GM19397 (cell line): ENCODE measurements around the gene SLC2A4RG.
"Not testable (repeated sequence)": the region's sequence is repeated elsewhere in the genome, so short reads cannot be mapped to it uniquely, and the experiment has no call there.

Experiments
- ATAC-seq: cut with Tn5 transposase; IDR thresholded peaks from one replicate; pipeline ENCODE4 v1.9.1; 2021; ENCODE audit warnings: mild to moderate bottlenecking, moderate library complexity; ENCODE audit not compliant: unreplicated experiment

The SLC2A4RG gene

DNA sequence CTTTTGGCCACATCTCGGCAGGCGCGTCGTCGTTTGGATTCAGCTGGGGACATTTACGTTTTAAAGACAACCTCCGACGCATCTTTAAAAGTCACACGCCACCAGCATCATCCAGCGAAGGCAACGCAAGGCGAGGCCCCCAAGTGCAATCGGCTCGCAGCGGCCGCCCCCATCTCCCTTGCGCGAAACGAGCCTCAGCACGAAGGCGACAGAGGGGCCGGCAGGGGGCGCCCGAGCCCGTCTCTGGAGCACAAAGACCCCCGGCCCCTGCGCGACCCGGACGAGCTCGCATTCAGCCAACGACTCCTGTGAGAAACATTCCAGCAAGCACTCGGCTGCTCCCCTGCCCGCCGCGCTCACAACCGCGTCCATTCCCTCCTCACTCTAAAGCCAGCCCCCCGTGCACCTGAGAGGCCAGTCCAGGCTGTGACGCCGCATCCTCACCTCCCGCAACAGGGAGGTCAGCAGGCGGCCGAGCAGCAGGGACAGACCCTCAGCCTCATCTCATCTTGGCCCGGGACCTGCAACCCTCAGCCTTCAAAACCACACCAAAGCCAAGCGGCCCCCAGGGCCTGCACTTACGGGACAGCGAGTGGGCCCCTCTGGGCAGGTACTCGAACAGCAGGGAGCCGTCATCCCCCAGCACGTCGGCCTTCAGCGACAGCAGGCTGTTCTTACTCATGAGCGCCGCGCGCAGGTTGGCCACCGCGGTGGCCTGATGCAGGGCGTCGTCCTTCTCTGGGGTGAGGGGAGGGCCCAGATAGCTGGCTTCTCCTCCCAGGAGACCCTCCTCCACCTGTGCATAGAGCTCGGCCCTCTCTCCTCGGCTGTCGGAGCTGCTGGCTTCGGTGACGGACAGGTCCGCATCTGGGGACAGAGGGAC is 35.8 kb downstream of the SLC2A4RG start:
- no peak for ATAC-seq

DNA sequence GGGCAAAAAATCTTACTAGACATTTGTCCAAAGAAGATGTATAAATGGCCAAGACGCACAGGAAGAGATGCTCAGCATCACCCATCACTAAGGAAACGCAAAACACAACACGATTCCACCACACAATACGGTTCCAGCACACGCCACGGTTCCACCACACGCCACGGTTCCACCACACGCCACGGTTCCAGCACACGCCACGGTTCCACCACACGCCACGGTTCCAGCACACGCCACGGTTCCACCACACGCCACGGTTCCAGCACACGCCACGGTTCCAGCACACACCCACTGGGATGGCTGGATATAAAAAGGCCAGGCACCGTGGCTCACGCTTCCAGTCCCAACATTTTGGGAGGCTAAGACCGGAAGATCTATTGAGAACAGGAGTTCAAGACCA is 37.3 kb downstream of the SLC2A4RG start:
- ATAC-seq = not testable (repeated sequence)

GRCh38 chr20:63777614-63778013 is 38.0 kb downstream of the SLC2A4RG start:
- no peak for ATAC-seq

GRCh38 chr20:63778034-63778752 is 38.6 kb downstream of the SLC2A4RG start:
- no peak for ATAC-seq

DNA sequence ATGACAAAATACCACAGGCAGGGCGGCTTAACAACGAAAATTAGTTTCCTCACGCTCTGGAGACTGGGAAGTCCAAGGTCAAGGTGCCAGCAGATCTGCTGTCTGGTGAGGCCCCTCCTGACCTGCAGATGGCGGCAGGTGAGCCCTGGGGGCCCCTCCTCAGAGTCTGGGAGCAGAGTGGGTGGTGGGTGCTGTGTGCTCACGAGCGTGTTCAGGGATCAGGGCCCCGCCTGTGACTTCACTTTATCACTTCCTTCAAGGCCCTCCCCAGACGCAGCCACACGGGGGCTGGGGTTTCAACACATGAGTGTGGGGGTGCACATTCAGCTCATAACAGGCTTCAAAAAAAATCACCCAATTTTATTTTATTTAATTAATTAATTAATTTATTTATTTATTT is 39.3 kb downstream of the SLC2A4RG start:
- no peak for ATAC-seq

- no peak for ATAC-seq
These were observed 41.6 kb downstream of the SLC2A4RG start for GRCh38 chr20:63781181-63781580.

DNA sequence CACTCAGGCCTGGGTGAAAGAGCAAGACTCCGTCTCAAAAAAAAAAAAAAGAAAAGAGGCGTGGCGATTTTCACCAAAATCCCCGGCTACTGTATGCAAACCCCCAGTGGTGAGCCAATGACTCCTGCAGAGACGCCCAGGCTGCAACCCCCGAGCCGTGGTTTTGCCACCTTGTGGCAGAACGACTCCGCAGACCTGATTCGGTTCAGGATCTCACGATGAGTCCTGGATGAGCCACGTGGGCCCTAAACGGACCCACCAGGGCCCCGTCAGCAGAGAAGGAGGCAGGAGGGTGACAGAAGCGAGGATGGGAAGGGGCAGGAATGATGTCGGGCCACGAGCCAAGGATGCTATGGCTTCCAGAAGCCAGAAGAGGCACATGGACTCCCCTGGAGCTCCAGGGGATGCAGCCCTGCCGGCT is 42.5 kb downstream of the SLC2A4RG start:
- no peak for ATAC-seq

- ATAC-seq = no peak
These were observed 43.0 kb downstream of the SLC2A4RG start for GRCh38 chr20:63782521-63782971.

GRCh38 chr20:63783970-63784369 is 44.4 kb downstream of the SLC2A4RG start:
- ATAC-seq = no peak

- no peak for ATAC-seq
These were observed 46.1 kb downstream of the SLC2A4RG start for GRCh38 chr20:63785691-63786131.

DNA sequence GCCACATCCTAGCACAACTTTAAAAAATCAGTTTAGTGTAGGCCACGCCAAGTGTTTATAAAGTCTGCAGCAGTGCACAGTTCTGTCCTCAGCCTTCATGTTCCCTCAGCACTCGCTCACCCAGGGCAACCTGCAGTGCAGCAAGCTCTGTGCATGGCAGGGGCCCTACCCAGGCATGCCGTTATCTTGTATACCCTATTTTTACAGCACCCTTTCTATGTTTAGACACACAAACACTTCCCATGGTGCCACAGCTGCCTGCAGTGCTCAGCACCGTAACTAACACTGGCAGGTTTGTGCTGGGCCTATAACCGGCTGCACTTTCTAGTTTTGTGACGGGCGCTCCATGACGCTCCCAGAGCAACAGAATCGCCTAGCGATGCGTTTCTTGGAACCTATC is 47.7 kb downstream of the SLC2A4RG start:
- ATAC-seq = no peak

- no peak for ATAC-seq
These were observed 48.2 kb downstream of the SLC2A4RG start for GRCh38 chr20:63787749-63788148.

DNA sequence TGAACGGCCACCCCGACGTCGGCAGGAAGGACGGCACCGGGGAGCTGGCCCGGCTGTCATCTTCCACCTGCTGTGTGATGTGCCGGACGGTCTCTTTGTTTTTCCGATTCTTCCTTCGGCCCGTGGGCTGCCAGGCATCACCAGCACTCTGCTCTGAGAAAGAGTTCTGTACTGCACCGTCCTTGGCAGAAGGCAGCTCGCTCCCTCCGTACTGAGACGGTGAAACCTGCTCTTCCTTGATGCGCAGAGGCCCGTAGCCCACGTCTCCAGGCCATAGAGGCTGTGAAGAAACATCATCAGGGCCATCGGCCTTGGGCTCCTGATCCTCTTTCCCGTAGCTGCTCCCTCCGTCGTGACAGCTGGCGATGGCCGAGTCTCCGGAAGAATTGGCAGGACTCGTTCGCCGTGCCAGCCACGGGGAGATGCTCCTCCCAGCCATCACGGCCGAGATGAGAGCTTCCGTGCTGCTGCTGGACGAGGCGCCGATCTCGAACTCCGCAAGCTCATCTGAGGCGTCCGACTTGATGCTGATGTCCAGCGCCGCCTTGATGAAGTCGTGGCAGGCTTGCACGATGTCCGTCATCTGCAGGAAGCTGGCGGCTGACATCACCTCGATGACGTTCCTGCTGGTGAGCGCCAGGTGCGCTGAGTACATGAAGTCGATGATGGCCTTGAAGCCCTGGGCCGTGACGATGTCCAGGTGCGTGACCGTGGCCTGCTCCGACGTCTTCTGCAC is 50.4 kb downstream of the SLC2A4RG start:
- no peak for ATAC-seq

GRCh38 chr20:63790572-63791168 is 51.1 kb downstream of the SLC2A4RG start:
- ATAC-seq = no peak

DNA sequence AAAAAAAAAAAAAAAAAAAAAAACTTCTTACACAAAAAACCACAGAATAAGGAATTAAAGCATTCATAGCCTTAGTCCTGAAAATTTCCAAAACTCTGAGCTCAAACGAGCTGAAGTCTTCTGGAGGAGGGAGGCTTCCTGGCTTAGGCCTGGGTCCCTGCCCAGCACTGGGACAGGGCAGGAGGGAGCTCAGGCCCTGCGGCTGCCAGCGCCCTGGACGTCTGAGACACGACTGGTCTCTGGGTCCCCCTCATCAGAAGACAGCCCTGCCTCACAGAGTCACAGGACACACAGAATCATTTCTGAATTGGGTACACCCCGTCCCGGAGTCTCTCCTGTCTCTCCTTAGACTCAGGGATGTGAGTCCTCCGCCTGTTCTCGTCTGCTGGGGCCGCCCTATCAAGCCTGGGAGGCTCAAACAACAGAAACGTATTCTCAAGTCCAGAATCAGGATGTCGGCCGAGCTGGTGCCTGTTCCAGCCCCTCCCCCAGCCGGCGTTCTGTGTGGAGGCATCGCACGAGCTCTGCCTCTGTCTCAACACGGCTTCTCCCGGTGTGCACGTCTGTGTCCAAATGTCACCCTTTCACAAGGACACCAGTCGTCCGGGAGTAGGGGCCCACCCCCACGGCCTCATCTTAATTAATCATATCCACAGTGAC is 52.1 kb downstream of the SLC2A4RG start:
- ATAC-seq = no peak

DNA sequence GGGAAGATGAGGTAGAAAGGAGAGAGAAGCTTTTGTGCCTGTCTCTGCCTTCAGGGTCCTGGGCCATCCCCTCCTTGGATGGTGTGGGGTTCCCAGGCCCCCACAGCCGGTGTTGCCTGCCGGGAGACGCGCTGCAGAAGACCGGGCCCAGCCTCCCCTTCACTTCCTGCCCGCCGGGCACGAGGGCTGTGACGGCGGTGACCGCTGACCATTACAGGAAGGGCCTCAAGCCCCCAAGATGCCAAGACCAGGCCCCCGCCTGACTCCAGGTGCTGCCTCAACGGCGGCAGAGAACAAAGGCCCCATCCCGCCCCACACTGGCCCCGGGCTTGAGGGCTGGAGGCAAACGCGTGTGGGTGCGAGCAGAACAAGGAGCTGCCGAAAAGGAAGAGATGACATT is 53.3 kb downstream of the SLC2A4RG start:
- no peak for ATAC-seq
